Heart left ventricle (tissue), 16 donors: ENCODE data around the gene KANSL2. TPM values are rescaled to one million over a fixed set of nuclear protein-coding genes. Genes with fewer than 3 reads are reported as not detected.
A peak's percentile ranks its signal among the peaks of the same experiment; 100 is the strongest.
"Not testable (repeated sequence)": the region's sequence is repeated elsewhere in the genome, so short reads cannot be mapped to it uniquely, and the experiment has no call there.

ENCODE experiments used
- ATAC-seq, 4 donors: fragments of 200-7000 bp; cut with Tn5 transposase; one replicate each; pipeline ENCODE4 v1.9.1; 2020 to 2022; ENCODE audit warnings: moderate library complexity in 4 of 4, mild to moderate bottlenecking in 3 of 4, moderate number of reproducible peaks in 1 of 4
- DNase-seq, 5 donors: peaks; one replicate each; pipeline ENCODE4 v3.0.0-alpha.2; 2020
- H3K27ac ChIP-seq, 12 donors: fragments of 200-600 bp; sonication (generic) in 4 of 12; one replicate each; pipeline versions ENCODE4 v1.5.0 to v1.8.0; 2016 to 2022; ENCODE audit warnings: mild to moderate bottlenecking in 2 of 12
- H3K27me3 ChIP-seq, 9 donors: fragments of 200-600 bp; sonication (generic) in 2 of 9; one replicate each; pipeline versions ENCODE4 v1.5.1 to v1.8.0; 2016 to 2022; ENCODE audit warnings: mild to moderate bottlenecking in 3 of 9
- H3K36me3 ChIP-seq, 9 donors: fragments of 200-600 bp; sonication (generic) in 2 of 9; one replicate each; pipeline versions ENCODE4 v1.5.0 to v1.8.0; 2018 to 2022; ENCODE audit warnings: mild to moderate bottlenecking in 2 of 9
- H3K4me1 ChIP-seq, 12 donors: fragments of 200-600 bp; sonication (generic) in 4 of 12; one replicate each; pipeline versions ENCODE4 v1.5.0 to v1.8.0; 2016 to 2022; ENCODE audit warnings: mild to moderate bottlenecking in 3 of 12
- H3K4me3 ChIP-seq, 12 donors: fragments of 200-600 bp; sonication (generic) in 4 of 12; one replicate each; pipeline versions ENCODE4 v1.5.0 to v1.8.0; 2017 to 2022; ENCODE audit warnings: mild to moderate bottlenecking in 9 of 12, moderate library complexity in 4 of 12
- H3K9me3 ChIP-seq, 12 donors: fragments of 200-600 bp; sonication (generic) in 4 of 12; one replicate each; pipeline versions ENCODE4 v1.5.0 to v1.8.0; 2016 to 2022; ENCODE audit warnings: mild to moderate bottlenecking in 1 of 12
- POLR2A ChIP-seq, 2 donors: fragments of 450-650 bp; IDR thresholded peaks; one replicate each; pipeline ENCODE4 v1.6.1; 2017; ENCODE audit warnings: antibody characterized with exemption in 2 of 2, mild to moderate bottlenecking in 2 of 2, moderate library complexity in 2 of 2
- WGBS, 4 donors: extraction: QIAGEN DNeasy Blood & Tissue Kit in 2 of 4; methylation state at CpG; one replicate each; pipeline versions ENCODE4 v1.1.5 to v1.1.7; 2013 to 2018; 5-methylcytosine and 5-hydroxymethylcytosine counted together
- intact Hi-C, 10 donors: fragments of 100-400 bp; cut with DNase I; formaldehyde crosslinking; loops; one replicate each; pipeline versions ENCODE4 v1.11.1 to v1.14.2; 2022
- long read RNA-seq, 3 donors: library from polyadenylated mRNA; unstranded; transcript quantifications; one replicate each; pipeline ENCODE4 v2.0.0, GENCODE V29; 2020 to 2021
- polyA plus RNA-seq, 2 donors: library from polyadenylated mRNA; stranded (reverse); fragments of 200-250 nt; gene quantifications; one replicate each; pipeline ENCODE4 v1.2.3, GENCODE V29; 2013
- total RNA-seq, 9 donors: library from RNA; depleted of rRNA in 2 of 9; stranded (reverse); fragments of >200 nt in 2 of 9; fragmentation: NEBNext Ultra II Directional in 3 of 9; extraction: Animal tissue kit (Norgen Biotek cat#: 25700) in 3 of 9; gene quantifications; one replicate each; pipeline versions ENCODE4 v1.1.0 to v1.2.4, GENCODE V29; 2016 to 2023
- TF ChIP-seq, protein P1 (sequence below), 12 donors: fragments of 200-600 bp; sonication (generic) in 4 of 12; IDR thresholded peaks; one replicate each; pipeline versions ENCODE4 v1.5.0 to v1.8.0; 2018 to 2022; ENCODE audit warnings: antibody characterized with exemption in 12 of 12, mild to moderate bottlenecking in 5 of 12
- donor health status: ischemic (EF 13 %, LVEDD 7.1; RV severe dilation, severe dysfunction).
- donor health status: healthy with polysubstance abuse.
- donor health status: DM: no; HTN: yes; CAD: no.
- donor health status: DM: no; HTN: no; CAD: no.
- donor health status: ischemic (EF 25% LVEDD 6.9; RV normal size, moderate dysfunction).
- donor health status: ischemic (EF 25% LVEDD 5.7; RV mildly dilated, moderate dysfunction).
- donor health status: healthy.
- donor health status: DM: yes; HTN: yes; CAD: no.
- donor health status: ischemic (EF 35%, LVEDD 5.7; RV mildly dilated, moderate dysfunction).
- donor health status: nonischemic (EF 11% LVEDD 7.7; RV severe dilation, severe dysfunction).
- donor health status: DM: yes; HTN: yes; CAD: no.
- donor health status: PGD.
- donor health status: ischemic (EF 29% LVEDD 5.4; RV normal size, mild dysfunction).
- donor health status: nonischemic (EF 23%, LVEDD 6.1; RV moderate dilation, normal function).

Gene KANSL2, protein sequence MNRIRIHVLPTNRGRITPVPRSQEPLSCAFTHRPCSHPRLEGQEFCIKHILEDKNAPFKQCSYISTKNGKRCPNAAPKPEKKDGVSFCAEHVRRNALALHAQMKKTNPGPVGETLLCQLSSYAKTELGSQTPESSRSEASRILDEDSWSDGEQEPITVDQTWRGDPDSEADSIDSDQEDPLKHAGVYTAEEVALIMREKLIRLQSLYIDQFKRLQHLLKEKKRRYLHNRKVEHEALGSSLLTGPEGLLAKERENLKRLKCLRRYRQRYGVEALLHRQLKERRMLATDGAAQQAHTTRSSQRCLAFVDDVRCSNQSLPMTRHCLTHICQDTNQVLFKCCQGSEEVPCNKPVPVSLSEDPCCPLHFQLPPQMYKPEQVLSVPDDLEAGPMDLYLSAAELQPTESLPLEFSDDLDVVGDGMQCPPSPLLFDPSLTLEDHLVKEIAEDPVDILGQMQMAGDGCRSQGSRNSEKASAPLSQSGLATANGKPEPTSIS
- total RNA-seq (10 to 100 TPM; 20.1 to 34.4 (median 24.0) TPM), polyA plus RNA-seq (10 to 100 TPM; 22.1 to 35.6 TPM)
- long read RNA-seq, donor 1, partial matches to known transcripts, result 2 of 31 reads
- long read RNA-seq, donor 1, other reads (novel, unspliced or antisense), result 26 of 31 reads
- long read RNA-seq, donor 2, partial matches to known transcripts, result 15 of 136 reads
- long read RNA-seq, donor 2, other reads (novel, unspliced or antisense), result 119 of 136 reads
- long read RNA-seq, donor 3, partial matches to known transcripts, result 5 of 51 reads
- long read RNA-seq, donor 3, other reads (novel, unspliced or antisense), result 46 of 51 reads

DNA sequence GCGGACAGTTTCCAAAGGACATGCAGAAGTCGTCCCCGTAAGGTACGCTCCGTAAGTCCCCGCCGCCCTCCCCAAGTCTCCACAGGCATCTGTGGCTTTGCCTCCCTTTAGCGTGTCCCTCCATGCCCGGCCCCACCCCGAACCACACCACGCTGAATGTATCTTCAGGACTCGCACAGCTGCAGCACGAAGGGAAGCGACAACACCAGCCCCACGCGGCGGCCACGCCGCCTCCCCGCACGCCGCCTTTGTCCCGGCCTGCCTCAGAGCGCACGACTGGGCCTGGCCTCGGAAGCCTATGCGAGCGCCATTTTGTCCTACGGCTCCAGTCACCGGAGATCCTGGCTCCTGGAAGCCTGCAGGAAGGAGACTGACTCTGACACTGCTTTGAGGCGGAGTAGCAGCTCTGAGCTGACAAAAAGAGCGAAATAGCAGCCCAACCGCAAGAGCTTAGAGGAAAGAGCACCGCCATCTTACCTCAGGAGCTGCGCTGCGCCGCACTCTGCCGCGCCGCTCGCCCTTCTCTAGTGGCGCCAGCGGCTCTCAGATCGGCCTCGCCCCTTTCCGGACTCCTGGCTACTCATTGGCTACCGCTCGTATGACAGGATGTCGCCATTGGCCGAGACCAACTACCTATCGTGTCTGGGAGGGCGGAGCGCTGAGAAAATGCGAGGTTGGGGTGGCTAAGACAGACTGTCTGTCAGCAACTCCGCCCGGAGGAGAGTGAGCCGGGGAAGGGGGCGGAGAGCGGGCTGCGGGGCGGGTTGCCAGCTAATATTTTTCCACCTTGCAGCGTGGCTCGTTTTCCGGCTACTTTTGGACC, at the start of gene KANSL2:
Gene KANSL2 (minus strand): TSS at position 529 of the 823 bp plus-strand sequence. CDS start 606 bp downstream, outside the sequence.
- intact Hi-C loops, result loop anchor here in 4 of 10 donors (1.0 to 5.0 kb wide), 3 partner anchors 34 to 105 kb away; partner anchors contain the start of genes CCNT1 (in 3 of the 4) and ADCY6 (in 1 of the 4)
- ATAC-seq (peak; percentile 98 to 100 (median 99)), DNase-seq (peak; percentile 98 to 99 (median 99))
- H3K9me3 ChIP-seq, result no peaks in the 10 kb centered on the region
- peak within 1 kb of the TSS; percentile 83 to 99 (median 95) for H3K27ac ChIP-seq
- H3K27me3 ChIP-seq, result no peaks in the 10 kb centered on the region
- H3K4me1 ChIP-seq, result peaks cover 6 to 51% (median 43%) of the 10 kb centered on the region in 12 donors
- H3K4me3 ChIP-seq, result peak within 1 kb of the TSS; percentile 77 to 99 (median 92)
- TF ChIP-seq, protein P1, sequence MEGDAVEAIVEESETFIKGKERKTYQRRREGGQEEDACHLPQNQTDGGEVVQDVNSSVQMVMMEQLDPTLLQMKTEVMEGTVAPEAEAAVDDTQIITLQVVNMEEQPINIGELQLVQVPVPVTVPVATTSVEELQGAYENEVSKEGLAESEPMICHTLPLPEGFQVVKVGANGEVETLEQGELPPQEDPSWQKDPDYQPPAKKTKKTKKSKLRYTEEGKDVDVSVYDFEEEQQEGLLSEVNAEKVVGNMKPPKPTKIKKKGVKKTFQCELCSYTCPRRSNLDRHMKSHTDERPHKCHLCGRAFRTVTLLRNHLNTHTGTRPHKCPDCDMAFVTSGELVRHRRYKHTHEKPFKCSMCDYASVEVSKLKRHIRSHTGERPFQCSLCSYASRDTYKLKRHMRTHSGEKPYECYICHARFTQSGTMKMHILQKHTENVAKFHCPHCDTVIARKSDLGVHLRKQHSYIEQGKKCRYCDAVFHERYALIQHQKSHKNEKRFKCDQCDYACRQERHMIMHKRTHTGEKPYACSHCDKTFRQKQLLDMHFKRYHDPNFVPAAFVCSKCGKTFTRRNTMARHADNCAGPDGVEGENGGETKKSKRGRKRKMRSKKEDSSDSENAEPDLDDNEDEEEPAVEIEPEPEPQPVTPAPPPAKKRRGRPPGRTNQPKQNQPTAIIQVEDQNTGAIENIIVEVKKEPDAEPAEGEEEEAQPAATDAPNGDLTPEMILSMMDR (IDR thresholded peaks at IDR 0.05), result no peak
- TF ChIP-seq POLR2A (IDR thresholded peaks at IDR 0.05), result peak; percentile 93 to 99
- peaks cover 0 to 38% (median 34%) of the 10 kb centered on the region in 9 donors for H3K36me3 ChIP-seq
- 0 to 1% (median 0%) methylated on average over 32 to 64 of the region's 64 CpGs for WGBS, 4 donors

DNA sequence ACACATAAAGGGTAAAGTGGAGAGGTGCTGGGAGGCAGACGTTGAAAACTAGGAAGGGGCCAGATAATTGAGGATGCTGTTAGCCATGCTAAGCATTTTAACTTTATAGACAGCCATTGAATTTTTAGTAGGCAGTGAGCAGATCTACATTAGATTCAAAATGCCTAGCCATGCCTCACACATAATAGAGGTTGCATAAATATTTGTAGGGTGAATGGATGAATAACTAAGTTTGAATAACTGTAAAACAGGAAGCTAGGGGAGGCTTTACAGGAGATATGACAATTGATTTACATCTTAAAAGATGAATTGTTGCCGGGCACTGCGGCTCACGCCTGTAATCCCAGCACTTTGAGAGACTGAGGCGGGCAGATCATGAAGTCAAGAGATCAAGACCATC, 46.8 kb upstream of the KANSL2 start:
- no peak for ATAC-seq
- no peak for DNase-seq

DNA sequence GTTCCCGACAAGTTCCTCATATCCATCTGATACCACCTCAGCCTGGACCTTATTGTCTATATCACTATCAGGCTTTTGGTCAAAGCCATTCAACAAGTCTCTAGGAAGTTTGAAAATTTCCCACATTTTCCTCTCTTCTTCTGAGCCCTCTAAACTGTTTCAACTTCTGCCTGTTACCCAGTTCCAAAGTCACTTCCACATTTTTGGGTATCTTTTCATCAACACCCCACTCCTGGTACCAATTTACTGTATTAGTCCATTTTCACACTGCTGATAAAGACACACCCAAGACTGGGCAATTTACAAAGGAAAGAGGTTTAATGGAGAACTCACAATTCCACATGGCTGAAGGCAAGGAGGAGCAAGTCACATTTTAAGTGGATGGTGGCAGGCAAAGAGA, 38.7 kb upstream of the KANSL2 start:
- DNase-seq, H3K36me3 ChIP-seq, H3K4me3 ChIP-seq, intact Hi-C loops, H3K27ac ChIP-seq, H3K27me3 ChIP-seq, ATAC-seq: not testable (repeated sequence)
- peaks cover 0 to 19% (median 5%) of the 10 kb centered on the region in 12 donors for H3K9me3 ChIP-seq
- WGBS, 4 donors, result 88 to 94% (median 91%) methylated on average over 1 of the region's 1 CpG
- peaks cover 0 to 10% (median 2%) of the 10 kb centered on the region in 12 donors for H3K4me1 ChIP-seq

More for the DNA sequence above, 46.8 kb upstream of the KANSL2 start:
- H3K36me3 ChIP-seq, result no peaks in the 10 kb centered on the region
- TF ChIP-seq, protein P1 (IDR thresholded peaks at IDR 0.05), result no peak
- TF ChIP-seq POLR2A (IDR thresholded peaks at IDR 0.05), result no peak
- no peaks in the 10 kb centered on the region for H3K4me1 ChIP-seq
- H3K4me3 ChIP-seq, result no peak overlapping the region
- no peak overlapping the region for H3K27ac ChIP-seq
- no peaks in the 10 kb centered on the region for H3K27me3 ChIP-seq
- no peaks in the 10 kb centered on the region for H3K9me3 ChIP-seq
- 77 to 85% (median 82%) methylated on average over 5 of the region's 5 CpGs for WGBS, 4 donors
- intact Hi-C loops, result no loop called here

DNA sequence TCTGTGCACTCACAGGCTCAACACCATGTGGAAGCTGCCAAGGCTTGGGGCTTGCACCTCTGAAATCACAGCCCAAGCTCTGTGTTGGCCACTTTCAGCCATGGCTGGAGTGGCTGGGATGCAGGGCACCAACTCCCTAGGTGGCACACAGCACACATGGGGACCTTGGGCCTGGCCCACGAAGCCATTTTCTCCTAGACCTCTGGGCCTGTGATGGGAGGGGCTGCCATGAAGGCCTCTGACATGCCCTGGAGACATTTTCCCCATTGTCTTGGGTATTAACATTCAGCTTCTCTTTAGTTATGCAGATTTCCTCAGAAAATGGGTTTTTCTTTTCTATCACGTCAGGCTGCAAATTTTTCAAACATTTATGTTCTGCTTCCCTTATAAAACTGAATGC, 38.1 kb upstream of the KANSL2 start:
- DNase-seq, H3K4me3 ChIP-seq, H3K27me3 ChIP-seq, ATAC-seq, intact Hi-C loops, H3K36me3 ChIP-seq, H3K27ac ChIP-seq: not testable (repeated sequence)
- Histone ChIP-seq H3K4me1 (peaks cover 3 to 16% (median 7%) of the 10 kb centered on the region in 12 donors), H3K9me3 (peaks cover 0 to 19% (median 5%) of the 10 kb centered on the region in 12 donors)
- 71 to 89% (median 80%) methylated on average over 1 to 2 of the region's 2 CpGs for WGBS, 4 donors

DNA sequence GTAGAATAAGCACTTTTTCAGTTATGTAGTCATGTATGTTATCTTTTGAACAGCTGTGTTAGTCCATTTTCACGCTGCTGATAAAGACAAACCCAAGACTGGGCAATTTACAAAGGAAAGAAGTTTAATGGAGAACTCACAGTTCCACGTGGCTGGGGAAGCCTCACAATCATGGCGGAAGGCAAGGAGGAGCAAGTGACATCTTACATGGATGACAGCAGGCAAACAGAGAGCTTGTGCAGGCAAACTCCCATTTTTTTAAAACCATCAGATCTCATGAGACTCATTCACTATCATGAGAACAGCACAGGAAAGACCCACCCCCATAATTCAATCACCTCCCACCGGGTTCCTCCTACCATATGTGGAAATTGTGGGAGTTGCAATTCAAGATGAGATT, 37.0 kb upstream of the KANSL2 start:
- ATAC-seq, result not testable (repeated sequence)
- 79 to 83% (median 82%) methylated on average over 4 of the region's 4 CpGs for WGBS, 4 donors
- peaks cover 11 to 28% (median 19%) of the 10 kb centered on the region in 12 donors for H3K4me1 ChIP-seq

More for the DNA sequence above, 37.0 kb upstream of the KANSL2 start:
- Histone ChIP-seq H3K36me3 (peaks cover 0 to 12% (median 9%) of the 10 kb centered on the region in 9 donors), H3K9me3 (peaks cover 0 to 19% (median 5%) of the 10 kb centered on the region in 12 donors)
- DNase-seq, H3K27ac ChIP-seq, H3K27me3 ChIP-seq, intact Hi-C loops, H3K4me3 ChIP-seq: not testable (repeated sequence)
